Femur (tissue), 1 donor: ENCODE data around the gene TBPL2.
"Not testable (repeated sequence)": the region's sequence is repeated elsewhere in the genome, so short reads cannot be mapped to it uniquely, and the experiment has no call there.

Experiments used
- DNase-seq: peaks from one replicate; pipeline ENCODE4 v3.0.0-alpha.2; 2017

TBPL2 gene

GRCh38 chr14:55440385-55440784 is at the start of gene TBPL2:
TSS of gene TBPL2 (minus strand) at chr14:55440616. CDS start at chr14:55440449, 167 bp downstream.
- no peak for DNase-seq

GRCh38 chr14:55488204-55488603 is 47.8 kb upstream of the TBPL2 start:
- no peak for DNase-seq

DNA sequence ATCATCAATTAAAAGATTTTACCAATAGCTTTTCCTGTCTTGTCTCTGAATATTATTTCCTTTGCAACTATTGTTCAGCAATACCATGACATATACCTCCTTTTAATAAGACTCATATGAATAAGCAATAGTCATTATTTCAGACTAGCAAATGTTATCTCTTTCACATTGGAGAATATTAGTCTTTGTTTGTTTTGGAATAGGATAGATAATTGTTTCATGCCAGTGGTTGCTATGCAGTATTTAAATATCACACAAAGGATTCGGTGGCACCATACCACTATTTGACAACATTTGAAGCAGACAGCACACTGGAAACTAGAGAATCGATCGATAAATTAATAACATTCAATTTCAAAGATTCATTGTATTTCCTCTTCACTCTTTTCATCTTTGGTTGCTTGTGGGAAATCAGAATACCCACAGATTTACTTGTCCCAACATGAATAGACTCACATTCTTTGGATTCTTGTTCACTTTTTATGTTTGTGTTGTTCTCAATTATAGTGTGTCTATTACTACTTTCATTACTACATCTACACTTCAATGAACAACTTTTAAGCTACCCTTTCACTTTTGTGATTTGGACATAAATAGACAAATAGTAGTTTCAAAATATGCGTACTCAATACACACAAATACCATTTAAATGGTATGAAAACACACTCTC is 42.7 kb upstream of the TBPL2 start:
- no peak for DNase-seq

GRCh38 chr14:55481769-55482168 is 41.4 kb upstream of the TBPL2 start:
- DNase-seq: no peak

GRCh38 chr14:55477680-55478079 is 37.3 kb upstream of the TBPL2 start:
- DNase-seq: no peak

DNA sequence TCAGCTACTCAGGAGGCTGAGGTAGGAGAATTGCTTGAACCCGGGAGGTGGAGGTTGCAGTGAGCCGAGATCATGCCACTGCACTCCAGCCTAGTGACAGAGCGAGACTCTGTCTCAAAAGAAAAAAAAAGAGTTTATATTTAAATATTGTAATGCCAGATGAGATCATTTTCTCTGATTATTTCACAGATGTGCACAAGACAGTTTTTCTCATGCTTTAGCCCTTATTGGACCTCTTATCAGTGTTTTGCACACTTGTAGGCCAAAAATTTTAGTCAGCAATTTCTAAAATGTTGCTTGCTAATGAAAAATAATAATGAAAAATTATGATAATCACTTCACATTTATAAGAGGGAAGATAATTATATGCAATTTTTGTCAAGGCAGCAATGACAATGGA is 36.0 kb upstream of the TBPL2 start:
- not testable (repeated sequence) for DNase-seq

DNA sequence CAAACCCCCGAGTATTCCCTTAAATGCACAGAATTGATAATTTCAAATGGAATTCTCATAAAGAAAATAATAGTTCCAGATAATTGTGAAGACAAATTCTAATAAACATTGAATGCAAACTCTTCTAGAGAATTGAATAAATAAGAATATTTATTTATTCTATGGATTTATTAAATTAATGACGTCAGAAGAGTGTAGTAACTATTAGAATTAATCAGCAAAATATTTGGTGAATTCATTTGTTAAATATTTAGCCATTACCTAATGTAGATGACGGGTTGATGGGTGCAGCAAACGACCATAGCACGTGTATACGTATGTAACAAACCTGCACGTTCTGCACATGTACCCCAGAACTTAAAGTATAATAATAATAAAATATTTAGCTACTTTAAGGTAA is 33.4 kb upstream of the TBPL2 start:
- no peak for DNase-seq

GRCh38 chr14:55470025-55470424 is 29.6 kb upstream of the TBPL2 start:
- DNase-seq: no peak

DNA sequence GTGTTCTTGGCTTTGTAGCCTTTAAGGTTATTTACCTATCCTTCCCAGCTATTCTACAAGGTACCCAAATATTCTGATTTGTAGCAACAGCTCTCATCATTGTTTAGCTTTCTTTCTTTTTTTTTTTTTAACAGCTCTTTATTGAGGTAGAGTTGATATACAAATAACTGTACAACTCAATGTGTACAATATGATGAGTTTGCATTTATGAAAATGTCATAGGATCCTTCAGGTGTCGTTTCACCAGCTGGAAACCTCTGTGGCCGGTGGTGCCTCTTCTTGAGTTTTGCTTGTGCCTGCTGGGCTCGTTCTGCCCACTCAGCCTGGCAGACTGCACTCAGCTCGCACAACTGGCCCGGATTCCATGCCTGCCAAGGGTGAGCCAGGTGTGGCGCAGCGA is 26.9 kb upstream of the TBPL2 start:
- DNase-seq: no peak

DNA sequence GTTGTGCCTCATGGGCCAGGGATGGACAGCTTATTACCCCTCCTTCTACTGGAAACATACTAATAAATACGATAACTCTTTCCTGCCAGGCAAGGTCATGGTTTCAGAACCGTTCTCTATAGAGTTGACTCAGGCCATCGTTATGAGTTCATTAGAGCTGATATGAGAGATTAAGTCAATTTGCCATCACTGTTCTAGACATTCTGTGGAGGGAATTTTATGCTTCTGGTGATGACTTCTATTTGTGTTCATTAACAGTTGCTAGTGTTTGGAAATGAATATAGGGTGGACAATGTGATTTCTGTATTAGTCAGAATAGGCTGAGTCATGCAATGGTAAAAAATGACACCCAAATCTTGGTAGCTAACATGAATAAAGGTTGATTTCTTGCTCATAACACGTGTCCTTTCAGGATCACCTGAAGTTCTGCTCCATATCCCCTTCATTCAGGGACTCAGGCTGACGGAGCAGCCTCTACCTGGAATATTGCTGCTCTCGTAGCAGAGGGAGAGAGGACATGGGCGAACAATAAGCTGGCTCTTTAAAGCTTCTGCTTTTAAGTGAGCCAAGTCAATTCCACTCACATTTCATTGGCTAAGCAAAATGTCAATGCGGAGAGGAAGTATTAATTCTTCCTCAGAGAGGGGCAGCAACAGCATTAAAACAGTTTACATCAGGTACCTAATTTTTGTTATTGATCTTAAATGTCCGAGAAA is 18.5 kb upstream of the TBPL2 start:
- no peak for DNase-seq

DNA sequence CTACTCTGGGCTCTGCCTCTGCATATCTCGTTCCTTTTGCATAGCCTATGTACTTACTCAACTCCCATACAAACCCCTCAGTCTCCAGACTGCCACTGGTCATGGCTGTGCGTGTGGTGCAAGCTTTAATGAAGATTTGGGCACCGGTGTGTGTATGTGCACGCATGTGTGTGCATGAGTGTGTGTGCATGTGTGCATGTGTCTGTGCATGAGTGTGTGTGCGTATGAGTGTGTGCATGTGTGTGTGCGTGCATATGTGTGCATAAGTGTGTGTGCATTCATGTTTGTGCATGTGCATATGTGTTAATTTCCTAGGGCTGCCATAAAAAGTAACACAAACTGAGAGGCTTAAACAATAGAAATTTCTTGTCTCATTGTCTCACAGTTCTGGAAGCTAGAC is 17.1 kb upstream of the TBPL2 start:
- DNase-seq: no peak

- DNase-seq: not testable (repeated sequence)
These were observed 16.0 kb upstream of the TBPL2 start for GRCh38 chr14:55456411-55456810.

DNA sequence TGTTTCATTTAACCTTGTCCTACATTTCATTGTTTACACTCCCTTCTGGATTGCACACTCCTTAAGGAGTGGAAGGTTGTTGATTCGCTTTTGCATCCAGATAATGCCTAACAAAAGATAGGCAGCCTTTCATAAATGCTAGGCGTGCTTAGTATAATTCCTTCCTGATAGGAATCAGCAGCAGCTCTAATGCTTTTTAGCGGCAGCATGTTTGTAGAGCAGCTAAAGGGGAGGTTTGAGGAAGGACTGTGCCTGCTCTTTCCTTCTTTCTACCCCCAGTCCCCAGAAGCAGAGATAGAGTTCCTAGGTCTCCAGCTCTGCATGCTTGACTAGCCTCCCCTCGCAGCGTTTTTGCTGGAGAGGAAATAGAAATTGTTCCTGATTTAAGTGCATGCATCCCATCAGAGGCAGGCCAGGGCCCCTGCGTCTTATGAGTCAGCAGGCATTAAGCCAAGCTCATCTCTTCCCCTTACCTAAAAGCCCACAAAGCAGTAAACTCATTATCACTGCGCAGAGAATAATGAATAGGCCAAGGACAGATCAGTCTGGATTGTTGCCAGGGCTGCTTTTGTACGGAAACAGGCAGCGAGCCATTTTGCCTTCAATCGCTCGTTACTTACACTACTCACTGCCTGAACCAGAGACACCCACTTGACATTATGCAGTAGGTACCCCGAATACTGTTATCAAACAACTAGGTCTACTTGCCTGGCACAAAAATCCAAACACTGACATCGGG is 14.0 kb upstream of the TBPL2 start:
- DNase-seq: peak; percentile 42

GRCh38 chr14:55451950-55452349 is 11.5 kb upstream of the TBPL2 start:
- no peak for DNase-seq

GRCh38 chr14:55451398-55451797 is 11.0 kb upstream of the TBPL2 start:
- no peak for DNase-seq

DNA sequence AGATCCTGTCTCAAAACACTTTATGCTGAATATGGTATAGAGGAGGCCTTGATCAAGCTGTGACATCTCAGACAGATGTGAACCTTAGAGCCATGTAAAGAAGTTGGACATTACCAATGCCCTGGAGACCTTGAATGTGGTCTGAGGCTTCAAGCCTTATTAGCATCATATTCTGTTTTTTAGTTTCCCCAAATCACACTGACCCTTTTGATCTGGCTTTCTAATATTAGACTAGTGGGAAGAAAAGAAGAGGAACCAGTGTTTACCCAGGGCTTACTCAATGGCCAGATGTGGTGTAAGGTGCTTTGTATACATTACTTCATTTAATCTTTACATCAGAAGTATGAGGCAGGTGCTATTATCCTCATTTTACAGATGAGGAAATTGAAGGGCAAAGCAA is 10.6 kb upstream of the TBPL2 start:
- DNase-seq: no peak

GRCh38 chr14:55450539-55450938 is 10.1 kb upstream of the TBPL2 start:
- no peak for DNase-seq

DNA sequence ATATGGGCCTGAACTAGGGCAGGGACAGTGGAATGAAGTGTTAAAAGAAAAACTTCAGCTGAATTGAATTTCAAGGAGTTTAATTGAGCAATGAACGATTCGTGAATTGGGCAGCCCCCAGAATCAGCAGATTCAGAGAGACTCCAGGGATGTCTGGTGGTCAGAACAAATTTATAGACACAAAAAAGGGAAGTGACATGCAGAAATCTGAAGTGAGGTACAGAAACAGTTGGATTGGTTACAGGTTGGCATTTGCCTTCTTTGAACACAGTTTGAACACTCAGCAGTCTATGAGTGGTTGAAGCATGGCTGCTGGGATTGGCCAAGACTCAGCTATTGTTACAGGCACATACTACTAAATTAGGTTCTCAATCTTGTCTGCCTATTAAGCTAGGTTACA is 9.7 kb upstream of the TBPL2 start:
- DNase-seq: no peak

DNA sequence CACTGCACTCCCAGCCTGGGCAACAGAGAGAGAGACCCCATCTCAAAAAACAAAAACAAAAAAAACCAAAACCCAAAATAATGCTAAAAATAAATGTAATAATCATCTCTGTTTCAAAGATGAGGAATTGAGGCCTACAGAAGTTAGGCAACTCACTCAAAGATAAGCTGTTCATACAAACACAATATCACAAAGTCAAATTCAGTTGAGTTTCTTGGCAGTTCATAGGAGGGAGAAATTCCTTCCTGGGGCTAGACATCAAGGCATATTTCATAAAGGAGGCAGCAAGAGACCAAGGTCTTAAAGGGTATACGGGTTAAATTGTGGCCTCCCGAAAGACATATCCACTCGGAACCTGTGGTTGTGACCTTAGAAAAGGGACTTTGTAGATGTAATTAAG is 8.7 kb upstream of the TBPL2 start:
- no peak for DNase-seq

DNA sequence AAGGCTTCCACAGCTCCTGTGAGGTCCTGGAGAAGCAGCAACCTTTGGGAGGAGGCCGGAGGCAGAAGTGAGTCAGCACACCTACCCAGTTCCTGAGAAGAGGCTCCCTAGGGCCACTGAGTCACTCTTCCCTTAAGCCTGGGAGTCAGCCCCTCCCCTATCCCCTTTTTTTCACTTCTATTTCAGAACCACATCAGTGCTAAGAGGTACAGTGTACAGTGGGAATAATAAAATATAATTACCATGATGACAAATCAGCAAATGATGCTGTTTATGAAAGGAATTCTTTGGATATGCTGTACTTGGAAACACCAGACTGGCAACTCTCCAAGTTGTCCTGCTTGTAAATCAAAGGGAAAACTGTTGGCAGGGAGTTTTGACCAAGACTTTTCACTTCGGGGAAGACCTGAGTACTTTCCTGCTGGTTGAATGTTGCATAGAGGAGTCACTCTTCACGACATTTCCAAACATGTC is 7.8 kb upstream of the TBPL2 start:
- no peak for DNase-seq

DNA sequence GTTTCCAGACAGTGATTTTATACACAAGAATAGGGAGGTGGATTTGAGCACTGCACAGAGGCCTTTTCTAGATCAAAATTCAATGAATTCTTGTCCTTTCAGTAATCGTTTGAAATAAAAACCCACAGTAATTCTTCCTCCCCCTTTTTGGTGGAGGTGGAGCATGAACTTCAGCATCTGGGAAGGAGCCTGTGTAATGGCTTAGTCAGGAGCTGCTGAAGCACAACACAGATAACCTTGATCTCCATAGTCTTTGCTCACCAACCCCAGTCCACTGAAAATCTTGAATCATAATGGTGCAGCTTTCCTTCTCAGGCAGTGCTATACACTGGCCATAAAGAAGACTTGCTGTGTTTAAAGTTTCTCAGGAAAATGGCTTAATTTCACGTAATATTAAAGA is 6.4 kb upstream of the TBPL2 start:
- DNase-seq: no peak

DNA sequence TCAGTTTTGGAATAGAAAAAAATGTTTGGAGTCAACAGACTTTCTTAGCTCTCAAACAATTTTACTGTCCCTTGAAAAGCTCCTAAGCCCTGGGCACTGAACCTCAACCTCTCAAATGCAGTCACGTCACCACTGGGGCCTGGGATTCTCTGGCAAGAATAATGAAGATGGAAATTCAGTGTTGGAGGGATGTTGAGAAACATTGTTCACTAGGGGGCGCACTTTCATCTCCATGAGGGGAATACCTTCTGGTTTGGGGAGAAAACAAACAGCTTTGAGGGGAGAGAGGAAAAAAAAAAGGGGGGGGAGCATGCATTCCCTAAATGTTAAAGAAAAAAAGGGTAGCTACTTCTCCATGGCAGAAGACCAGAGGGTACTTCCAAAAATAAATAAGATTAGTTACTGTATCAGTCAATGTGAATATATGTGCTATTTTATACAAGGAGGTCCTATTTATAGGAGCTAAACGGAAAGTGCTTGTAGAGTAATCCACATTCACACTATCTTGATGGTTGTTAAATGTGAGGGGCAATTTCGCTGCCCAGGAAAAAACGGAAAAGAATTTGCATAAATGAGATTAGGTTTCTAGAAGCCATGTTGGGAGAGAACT is 5.8 kb upstream of the TBPL2 start:
- peak; percentile 54 for DNase-seq

GRCh38 chr14:55441286-55441685 is 870 bp upstream of the TBPL2 start:
- no peak for DNase-seq
